GM18519 (cell line): Measurements from ENCODE around the gene MIDN.
"Not testable (repeated sequence)": the region's sequence is repeated elsewhere in the genome, so short reads cannot be mapped to it uniquely, and the experiment has no call there.

Experiments used
- ATAC-seq: cut with Tn5 transposase; IDR thresholded peaks from one replicate; pipeline ENCODE4 v1.9.1; 2021; ENCODE audit warnings: mild to moderate bottlenecking, moderate library complexity; ENCODE audit not compliant: unreplicated experiment, low FRiP score

The MIDN gene

DNA sequence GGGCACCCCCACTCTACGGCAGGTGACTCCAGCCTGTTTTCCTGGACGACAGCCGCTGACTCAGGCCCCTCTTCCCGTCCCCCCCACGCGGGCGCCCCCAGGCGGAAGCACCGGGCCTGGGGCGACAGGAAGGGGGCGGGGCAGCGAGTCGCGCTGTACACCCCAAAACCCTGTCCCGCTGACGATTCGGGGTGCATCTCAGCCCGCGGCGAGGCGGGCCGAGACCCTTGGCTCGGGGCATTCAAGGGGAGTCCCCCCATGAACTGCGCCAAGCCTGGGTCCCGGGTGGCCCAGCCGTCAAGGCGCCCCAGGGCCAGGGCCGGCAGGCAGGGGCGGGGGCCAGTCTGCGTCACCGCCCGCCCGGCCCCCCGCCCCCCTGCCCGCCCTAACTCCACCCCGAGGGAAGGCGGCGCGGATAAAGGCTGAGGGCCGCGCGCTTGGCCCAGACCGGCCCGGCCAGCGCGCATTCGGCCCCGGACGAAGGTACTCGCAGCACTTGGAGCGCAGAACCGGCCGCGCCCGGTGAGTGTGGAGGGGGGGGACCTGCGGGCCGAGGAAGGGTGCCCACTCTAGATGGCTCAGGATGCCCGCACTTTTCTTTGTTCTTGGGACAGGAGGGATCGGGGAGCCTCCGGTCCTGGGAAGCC, at the start of gene MIDN:
TSS of gene MIDN (plus strand) at position 445 of the 647 bp plus-strand sequence. CDS start 1,714 bp downstream, outside the sequence.
- no peak for ATAC-seq

- ATAC-seq: no peak
These were observed 48.9 kb upstream of the MIDN start for GRCh38 chr19:1199531-1199930.

GRCh38 chr19:1200614-1201013, 47.8 kb upstream of the MIDN start:
- ATAC-seq: not testable (repeated sequence)

GRCh38 chr19:1205114-1206099, 43.0 kb upstream of the MIDN start, which contains the start of gene STK11:
Gene STK11 (plus strand): TSS chr19:1205778. CDS start chr19:1206914, 1,136 bp downstream.
- peak; percentile 56 for ATAC-seq

- no peak for ATAC-seq
These were observed 42.1 kb upstream of the MIDN start for GRCh38 chr19:1206150-1206863.

DNA sequence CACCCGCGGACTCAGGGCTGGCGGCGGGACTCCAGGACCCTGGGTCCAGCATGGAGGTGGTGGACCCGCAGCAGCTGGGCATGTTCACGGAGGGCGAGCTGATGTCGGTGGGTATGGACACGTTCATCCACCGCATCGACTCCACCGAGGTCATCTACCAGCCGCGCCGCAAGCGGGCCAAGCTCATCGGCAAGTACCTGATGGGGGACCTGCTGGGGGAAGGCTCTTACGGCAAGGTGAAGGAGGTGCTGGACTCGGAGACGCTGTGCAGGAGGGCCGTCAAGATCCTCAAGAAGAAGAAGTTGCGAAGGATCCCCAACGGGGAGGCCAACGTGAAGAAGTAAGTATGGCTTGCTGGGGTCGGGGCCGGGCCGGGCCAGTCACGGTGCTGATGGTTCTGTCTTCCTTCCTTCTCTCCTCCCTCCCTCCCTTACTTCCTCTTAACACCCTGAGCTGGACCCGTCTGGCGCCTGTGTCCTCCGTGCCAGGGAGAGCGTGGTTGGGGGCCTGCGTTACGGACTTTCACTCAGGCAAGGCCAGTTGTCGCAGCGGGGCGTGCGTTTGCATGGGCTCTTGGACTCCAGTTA, 41.4 kb upstream of the MIDN start:
- ATAC-seq: no peak

DNA sequence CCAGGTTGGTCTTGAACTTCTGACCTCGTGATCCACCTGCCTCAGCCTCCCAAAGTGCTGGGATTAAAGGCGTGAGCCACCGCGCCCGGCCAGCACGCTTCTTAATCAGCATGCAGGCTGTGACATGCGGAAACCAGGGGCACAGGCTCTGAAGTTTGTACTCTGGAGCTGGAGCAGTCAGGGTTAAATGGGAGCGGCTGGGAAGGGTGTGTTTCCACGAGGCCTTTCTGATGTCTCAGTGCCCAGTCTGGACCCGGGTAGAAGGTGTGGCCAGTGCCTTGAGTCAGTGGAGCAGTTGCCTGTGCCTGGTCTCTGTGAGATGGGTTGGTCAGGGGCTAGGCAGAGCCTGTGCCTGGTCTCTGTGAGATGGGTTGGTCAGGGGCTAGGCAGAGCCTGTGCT, 39.6 kb upstream of the MIDN start:
- not testable (repeated sequence) for ATAC-seq

- no peak for ATAC-seq
These were observed 38.2 kb upstream of the MIDN start for GRCh38 chr19:1210227-1210538.

- no peak for ATAC-seq
These were observed 36.7 kb upstream of the MIDN start for GRCh38 chr19:1211494-1212234.

DNA sequence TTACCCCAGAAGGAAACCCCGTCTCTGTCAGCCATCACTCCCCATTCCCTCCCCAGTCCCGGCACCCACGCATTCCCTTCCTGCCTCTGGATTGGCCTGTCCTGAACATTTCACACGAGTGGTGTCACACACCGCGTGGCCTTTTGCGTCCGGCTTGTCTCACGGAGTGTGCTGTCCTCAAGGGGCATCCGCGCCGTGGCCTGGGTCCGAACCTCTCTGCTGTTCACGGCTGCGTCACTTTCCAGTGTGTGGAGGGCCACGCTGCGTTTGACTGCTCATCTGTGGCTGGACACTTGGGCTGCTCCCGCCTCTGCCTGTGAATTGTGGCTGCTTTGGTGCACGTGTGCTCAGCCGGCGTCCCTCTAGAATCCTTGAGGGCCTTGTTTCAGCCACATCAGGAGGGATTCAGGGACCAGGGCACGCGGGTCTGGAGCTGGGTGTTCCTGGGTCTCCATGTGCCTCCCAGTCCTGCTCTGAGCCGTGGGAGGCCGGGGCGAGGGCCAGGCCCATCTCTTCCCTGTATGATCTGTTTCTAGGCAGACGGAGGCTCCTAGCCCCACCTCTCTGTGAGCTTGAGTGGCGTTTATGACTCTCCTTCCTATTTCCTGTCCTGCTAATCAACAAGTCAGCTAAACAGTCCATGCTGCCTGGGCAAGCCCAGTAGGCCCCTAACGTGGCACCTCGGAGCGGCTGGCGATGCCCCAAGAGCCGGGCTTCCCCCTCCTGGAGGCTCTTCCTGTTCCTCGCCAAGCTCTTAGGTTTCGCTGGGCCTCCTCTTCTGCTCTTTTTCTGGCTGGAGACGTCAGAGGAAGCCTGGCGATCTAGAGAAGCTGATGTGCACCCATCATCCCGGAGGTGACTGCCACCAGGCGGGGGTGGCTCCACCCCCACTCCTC, 34.7 kb upstream of the MIDN start:
- ATAC-seq: no peak

GRCh38 chr19:1214299-1214861, 34.0 kb upstream of the MIDN start:
- no peak for ATAC-seq

- ATAC-seq: no peak
These were observed 33.3 kb upstream of the MIDN start for GRCh38 chr19:1214862-1215731.

GRCh38 chr19:1216756-1217155, 31.6 kb upstream of the MIDN start:
- ATAC-seq: no peak

DNA sequence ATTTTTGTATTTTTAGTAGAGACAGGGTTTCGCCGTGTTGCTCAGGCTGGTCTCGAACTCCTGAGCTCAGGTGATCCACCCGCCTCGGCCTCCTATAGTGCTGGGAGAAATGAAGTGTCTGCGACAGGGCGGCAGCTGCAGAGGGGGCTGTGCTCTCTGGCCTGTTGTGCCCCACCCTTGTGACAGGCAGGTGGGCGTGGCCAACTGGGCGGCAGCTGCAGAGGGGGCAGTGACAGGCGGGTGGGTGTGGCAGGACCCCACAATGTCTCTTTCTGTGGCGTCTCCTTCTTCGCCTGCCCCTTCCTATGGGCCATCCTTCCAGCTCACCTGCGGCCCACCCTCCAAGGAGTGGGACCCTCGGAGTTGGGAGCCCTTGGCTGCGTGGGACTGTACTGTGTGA, 31.0 kb upstream of the MIDN start:
- no peak for ATAC-seq

DNA sequence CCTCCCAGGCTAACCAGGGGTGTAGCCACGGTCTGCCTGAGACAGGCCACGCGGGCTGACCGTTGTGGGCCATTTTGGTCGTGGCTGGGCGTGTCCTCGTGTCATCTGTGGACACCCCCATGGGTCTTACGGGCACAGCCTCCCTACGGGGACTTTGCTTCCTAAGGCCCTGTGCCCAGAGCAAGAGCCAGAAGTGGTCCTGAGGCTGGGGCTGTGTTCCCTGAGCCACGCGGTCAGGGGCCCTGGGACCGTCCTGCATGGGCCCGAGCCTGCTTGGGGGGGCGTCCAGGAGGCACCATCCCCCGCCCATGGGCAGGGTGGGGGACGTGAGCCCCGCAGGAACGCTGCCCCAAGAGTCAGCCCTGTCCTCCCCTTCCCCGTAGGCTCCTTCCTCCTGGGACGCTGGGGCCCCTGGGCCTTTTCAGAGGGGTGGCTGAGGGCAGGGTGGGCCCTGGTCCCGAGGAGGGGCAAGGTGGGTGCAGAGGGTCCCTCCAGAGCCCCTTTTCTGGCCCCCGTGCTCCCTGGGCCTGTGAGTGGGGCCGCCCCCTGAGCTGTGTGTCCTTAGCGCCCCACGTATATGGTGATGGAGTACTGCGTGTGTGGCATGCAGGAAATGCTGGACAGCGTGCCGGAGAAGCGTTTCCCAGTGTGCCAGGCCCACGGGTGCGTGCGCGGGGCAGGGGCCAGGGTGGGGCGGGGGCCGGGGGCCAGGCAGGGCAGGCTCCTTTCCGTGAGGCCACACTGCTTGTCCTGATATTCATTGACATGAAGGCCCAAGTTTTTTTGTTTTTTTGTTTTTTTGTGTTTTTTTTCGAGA, 29.4 kb upstream of the MIDN start:
- no peak for ATAC-seq

DNA sequence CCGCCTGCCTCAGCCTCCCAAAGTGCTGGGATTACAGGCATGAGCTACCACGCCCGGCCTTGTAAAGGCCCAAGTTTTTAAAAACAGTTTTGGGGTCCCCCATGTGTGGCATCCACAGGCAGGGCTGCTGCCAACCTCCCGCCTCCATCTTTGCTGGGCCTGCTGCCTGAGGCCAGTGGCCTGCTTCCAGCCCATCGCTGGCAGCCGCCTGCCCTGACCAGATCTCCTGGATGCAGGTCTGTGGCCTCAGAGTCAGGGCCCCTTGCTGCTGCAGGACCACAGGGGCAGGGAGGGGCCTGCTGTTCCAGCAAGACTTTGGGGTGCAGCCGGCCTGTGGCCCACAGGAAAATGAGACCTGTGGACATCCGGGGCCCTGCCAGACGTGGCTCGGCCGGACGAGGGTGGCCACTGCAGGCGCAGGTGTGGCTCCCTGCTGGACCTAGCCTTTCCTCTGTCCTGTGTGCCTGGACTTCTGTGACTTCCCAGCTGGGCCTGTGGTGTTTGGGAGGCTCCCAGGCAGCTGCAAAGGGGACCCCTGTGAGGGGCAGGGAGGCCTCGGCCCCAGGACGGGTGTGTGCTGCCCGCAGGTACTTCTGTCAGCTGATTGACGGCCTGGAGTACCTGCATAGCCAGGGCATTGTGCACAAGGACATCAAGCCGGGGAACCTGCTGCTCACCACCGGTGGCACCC, 28.5 kb upstream of the MIDN start:
- ATAC-seq: no peak
